ENCODE measurements around the gene TEX11.
"Not testable (repeated sequence)": the region's sequence is repeated elsewhere in the genome, so short reads cannot be mapped to it uniquely, and the experiment has no call there.

Gene TEX11

GRCh38 chrX:70908541-70908940 is at the start of gene TEX11:
Gene TEX11, minus strand, starts transcription at chrX:70908711. Its CDS starts 922 bp downstream, at chrX:70907789.
- no peak for DNase-seq

- no peak for DNase-seq
Observed at GRCh38 chrX:70954871-70955270, 46.4 kb upstream of the TEX11 start.

GRCh38 chrX:70924294-70924911 is 15.9 kb upstream of the TEX11 start:
- DNase-seq = no peak

GRCh38 chrX:70922774-70923473 is 14.4 kb upstream of the TEX11 start:
- DNase-seq = no peak

- DNase-seq = no peak
Observed at GRCh38 chrX:70921709-70922352, 13.3 kb upstream of the TEX11 start.

GRCh38 chrX:70916754-70917153 is 8.2 kb upstream of the TEX11 start:
- no peak for DNase-seq

- peak in 1 of 56 donors; percentile 2 for DNase-seq
Observed at GRCh38 chrX:70907900-70908299, 611 bp downstream of the TEX11 start.

- no peak for DNase-seq
Observed at GRCh38 chrX:70901465-70901864, 7.0 kb downstream of the TEX11 start.

GRCh38 chrX:70890441-70890840 is 18.1 kb downstream of the TEX11 start:
- DNase-seq = not testable (repeated sequence)

GRCh38 chrX:70878902-70879301 is 29.6 kb downstream of the TEX11 start:
- no peak for DNase-seq

- no peak for DNase-seq
Observed at GRCh38 chrX:70852294-70852693, 56.2 kb downstream of the TEX11 start.

GRCh38 chrX:70844081-70844480 is 64.4 kb downstream of the TEX11 start:
- not testable (repeated sequence) for DNase-seq

- DNase-seq = not testable (repeated sequence)
Observed at GRCh38 chrX:70843620-70844019, 64.9 kb downstream of the TEX11 start.

GRCh38 chrX:70834589-70834988 is 73.9 kb downstream of the TEX11 start:
- DNase-seq = no peak

- peak in 15 of 56 donors; percentile 0 to 26 (median 3) for DNase-seq
Observed at GRCh38 chrX:70826715-70827114, 81.8 kb downstream of the TEX11 start.

- DNase-seq = no peak
Observed at GRCh38 chrX:70825366-70825765, 83.1 kb downstream of the TEX11 start.

- DNase-seq = no peak
Observed at GRCh38 chrX:70808942-70809940, 99.3 kb downstream of the TEX11 start.

- no peak for DNase-seq
Observed at GRCh38 chrX:70806081-70806480, 102.4 kb downstream of the TEX11 start.

GRCh38 chrX:70796742-70797141 is 111.8 kb downstream of the TEX11 start:
- not testable (repeated sequence) for DNase-seq

GRCh38 chrX:70774223-70774622 is 134.3 kb downstream of the TEX11 start:
- no peak for DNase-seq

GRCh38 chrX:70769659-70770227 is 138.8 kb downstream of the TEX11 start:
- no peak for DNase-seq

Measured in amygdala (tissue), 56 donors.